Activated CD8-positive, alpha-beta memory T cell treated with anti-CD3 and anti-CD28 coated beads, Interleukin-2, amount 50 U/mL, for 24 hours (primary cell): ENCODE measurements around the gene NDFIP1.

Source experiments
- DNase-seq: peaks from one replicate; pipeline ENCODE4 v3.0.0-alpha.2; 2020; ENCODE audit errors: extremely low read depth

The NDFIP1 gene

DNA sequence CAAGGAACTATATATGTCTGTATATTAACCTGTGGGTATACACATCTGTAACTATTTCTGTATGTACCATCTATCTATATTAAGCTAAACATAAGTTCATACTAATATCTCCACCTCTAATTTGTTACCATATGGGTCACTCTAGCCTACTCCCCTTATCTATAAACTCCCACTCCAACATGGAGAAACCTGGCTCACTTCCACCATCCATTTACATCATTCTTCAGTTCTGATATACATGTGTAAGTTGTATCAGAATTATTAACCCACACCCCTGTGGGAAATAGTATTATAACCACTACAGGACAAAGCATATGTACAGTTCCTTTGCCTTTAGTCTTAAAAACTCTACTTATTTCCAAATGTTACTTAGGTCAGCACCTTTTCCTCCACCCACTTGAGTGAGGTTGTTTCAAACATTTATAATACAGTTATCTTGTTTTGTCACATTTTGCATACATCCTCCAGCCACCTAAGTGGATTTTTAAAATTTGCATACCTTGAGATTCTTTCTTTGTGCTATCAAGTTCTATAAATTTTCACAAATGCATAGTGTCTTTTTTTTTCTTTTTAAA, 10.6 kb downstream of the NDFIP1 start:
- no peak for DNase-seq

DNA sequence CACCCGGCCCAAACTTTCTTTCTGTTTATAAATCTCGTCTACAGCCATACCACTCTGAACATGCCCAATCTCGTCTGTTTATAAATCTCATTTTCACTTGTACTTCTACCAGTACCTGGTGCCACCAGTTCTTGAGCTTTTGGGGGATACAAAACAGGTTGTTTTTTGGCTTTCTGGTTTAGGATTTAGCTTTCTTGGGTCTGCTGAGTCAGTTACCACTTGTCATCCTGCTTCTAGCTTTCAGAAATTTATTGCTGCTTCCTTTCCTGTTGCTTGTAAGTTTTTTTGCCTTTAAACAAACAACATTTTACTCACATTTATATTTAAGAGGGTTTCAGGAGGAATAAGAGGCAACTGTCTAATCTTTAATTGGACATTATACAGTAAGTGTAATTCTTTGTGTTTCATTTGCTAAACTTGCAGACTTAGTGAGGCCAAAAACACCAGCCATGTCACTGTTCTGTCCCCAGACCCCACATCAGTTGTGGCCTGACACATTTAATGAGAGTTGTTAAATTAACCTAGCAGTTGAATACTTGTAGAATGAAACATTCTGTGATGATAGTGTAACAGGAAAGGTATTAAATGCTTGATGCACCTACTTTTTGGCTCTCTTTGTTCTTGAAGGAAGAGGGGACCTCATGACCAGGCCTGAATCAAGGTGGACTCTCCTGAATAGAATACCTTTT, 11.8 kb downstream of the NDFIP1 start:
- no peak for DNase-seq

DNA sequence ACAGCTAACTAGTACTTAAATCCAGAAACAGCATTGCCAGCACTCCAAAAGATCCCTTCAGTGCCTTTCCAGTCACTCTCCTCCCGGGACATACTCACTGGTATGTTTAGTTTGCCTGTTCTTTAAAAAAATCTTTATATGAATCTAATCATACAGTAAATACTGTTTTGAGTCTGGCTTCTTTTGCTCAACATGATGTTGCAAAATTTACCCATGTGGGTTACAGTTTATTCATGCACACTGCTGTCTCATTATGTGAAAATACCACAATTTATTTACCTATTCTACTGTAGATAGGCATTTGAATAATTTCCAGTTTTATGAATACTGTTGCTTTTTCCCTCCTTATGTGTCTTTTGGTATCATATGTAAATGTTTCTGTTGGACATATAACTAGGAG, 13.5 kb downstream of the NDFIP1 start:
- DNase-seq, result no peak

- no peak for DNase-seq
Observed at GRCh38 chr5:142125378-142125777, 16.8 kb downstream of the NDFIP1 start.

DNA sequence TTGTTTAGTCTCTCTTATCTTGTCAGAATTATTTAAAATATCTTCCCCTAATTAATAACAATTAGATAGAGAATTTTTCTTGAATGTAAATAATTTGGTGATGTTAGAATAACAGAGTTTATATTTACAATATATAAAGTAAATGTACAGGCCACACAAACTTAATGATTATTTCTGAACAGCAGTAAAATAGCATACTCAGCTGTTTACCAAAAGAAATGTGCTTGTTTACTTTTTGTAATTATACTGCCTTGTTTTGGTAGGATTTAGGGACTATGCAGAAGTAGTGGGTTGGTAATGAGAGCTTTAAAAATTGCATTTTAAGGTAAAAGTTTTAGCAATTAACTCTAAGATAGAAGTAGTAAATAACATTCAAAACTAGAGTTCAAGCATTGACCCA, 17.4 kb downstream of the NDFIP1 start:
- no peak for DNase-seq

GRCh38 chr5:142128675-142129208, 20.2 kb downstream of the NDFIP1 start:
- DNase-seq, result no peak

DNA sequence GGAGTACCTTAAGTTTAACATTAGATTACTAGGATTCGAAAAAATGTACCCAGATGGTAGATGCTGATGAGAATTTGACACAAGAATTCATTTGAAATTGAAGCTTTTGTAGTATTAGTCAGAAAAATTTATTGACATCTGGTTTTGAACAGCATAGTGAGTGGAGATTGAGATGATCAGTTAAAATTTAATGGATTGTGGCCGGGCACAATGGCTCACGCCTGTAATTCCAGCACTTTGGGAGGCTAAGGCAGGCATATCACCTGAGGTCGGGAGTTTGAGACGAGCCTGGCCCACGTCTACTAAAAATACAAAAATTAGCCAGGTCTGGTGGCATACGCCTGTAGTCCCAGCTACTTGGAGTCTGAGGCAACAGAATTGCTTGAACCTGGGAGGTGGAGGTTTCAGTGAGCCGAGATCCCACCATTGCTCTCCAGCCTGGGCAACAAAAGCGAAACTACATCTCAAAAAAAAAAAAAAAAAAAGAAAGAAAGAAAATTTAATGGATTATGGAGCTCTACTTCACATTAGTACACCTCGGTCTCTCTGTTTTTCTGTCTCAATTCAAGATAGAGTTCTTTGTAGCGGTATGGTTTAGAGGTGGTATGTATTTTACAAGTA, 21.0 kb downstream of the NDFIP1 start:
- no peak for DNase-seq

DNA sequence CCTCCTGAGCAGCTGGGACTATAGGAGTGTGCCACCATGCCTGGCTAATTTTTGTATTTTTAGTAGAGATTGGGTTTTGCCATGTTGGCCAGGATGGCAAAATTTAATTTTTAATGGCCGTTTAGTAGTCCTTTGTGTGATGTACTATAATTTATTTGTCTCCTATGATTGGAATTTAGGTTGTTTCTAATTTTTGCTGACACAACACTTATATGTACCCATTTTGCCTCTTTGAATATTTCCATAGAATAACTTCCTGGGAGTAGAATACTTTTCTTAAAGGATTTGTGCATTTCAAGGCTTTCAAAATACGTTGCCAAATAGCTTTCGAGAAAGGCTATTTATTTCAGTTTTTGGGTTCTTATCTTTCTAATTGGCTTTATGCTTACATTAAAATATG, 22.8 kb downstream of the NDFIP1 start:
- no peak for DNase-seq

- no peak for DNase-seq
Observed at GRCh38 chr5:142132916-142133315, 24.3 kb downstream of the NDFIP1 start.

DNA sequence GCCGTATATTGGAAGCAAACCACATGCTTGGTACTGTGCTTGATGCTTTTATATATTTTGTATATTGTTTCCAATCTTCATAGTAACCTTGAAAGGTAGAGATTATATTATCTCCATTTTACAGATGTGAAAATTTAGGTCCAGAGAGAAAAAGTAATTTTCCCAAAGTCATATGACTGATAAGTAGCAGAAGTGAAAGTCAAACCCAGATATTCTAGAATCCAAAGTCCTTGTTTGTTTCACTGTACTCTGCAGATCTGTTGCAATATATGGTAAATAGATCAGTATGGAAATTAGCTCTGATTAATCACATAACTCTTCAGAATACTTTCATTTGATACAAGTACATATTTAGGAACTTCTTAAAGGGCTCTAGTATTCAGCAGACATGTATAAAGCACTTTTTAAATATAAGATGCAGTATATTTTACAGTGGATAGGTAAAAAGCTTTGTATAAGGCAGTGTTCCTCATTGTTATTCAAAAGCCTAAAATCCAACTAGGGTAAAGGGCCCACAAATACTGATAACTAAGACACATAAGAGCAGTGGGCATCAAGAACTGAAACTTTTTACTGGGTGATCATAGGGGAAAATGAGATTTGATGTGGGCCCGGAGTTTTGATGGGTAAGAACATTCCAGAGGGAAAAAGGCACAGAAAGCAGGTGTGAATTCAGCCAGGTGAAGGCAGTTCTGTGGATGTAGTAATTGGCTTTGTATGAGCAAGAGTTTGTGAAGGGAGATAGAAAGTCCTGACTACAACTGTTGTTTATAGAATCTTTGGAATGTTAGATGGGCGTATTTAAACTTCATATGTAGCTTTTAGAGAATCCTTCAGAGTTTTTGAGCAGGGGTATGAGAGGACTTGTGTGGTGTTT, 25.0 kb downstream of the NDFIP1 start:
- DNase-seq, result no peak

DNA sequence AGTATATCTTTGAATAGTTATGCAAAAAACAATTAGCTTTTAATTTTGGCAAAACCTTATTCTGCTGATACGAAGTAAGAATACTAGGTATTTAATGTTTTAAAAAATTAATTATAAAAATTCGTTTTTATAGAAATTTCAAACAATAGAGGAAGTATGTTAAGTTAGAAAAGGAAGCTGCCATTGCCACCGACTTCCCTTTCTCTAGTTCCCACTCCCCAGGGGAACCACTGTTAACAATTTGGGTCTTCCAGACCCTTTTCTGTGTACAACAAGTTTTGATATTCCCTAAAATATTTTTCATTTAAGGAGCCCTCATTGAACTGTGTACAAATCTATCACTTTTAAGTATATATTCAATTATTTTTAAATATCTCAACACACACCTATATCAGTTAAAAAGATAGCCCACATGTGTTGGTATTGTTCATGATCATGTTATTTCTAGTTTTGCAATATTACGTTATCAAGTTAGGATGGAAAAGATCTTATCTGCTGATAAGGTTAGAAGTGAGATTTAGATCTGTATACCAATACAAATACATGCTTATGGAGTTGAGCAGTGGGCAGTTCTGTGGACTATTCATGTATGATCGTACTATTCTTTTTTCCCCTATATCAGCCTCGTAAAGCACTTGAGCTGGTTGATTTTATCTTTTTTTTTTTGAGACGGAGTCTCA, 25.9 kb downstream of the NDFIP1 start:
- DNase-seq, result no peak

- no peak for DNase-seq
Observed at GRCh38 chr5:142141463-142141862, 32.9 kb downstream of the NDFIP1 start.

- no peak for DNase-seq
Observed at GRCh38 chr5:142143878-142144277, 35.3 kb downstream of the NDFIP1 start.

DNA sequence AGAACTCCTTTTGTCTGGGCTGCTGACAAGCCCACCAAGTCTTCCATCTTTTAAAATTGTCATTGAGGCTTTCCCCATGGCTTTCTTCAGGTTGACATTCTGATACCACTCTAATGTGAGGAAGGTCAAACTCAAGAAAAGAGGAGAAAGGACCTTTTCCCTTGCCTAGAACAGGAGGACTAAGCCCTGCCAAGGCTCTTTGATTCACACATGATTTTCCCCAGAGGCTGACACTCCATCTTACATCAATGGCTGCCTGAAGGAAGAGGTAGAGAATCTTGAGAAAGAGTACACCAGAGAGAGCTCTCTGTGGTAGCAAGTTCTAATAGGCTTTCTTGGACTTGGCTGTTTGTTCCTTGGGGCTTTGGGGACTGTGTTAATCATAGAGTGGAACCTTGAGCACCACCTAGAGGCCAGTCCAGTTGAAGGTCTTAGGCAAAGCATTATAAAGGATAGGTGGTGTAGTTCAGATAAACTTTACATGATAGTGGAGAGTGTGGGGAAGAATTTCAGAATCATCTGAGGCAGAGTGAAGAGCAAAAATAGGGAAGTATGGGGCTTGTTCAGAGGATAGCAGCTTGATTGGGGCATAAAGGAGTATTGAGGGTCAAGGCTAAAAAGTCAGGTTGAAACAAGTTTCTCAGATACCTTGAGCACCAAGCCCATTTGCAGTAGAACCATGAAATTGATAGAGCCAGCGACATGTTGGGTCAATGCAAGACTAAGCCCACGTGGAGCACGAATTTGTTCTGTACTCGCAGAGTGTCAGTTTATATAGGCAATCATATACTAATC, 36.7 kb downstream of the NDFIP1 start:
- DNase-seq, result peak; percentile 23

- DNase-seq, result no peak
Observed at GRCh38 chr5:142149363-142149762, 40.8 kb downstream of the NDFIP1 start.

GRCh38 chr5:142150431-142150830, 41.9 kb downstream of the NDFIP1 start:
- DNase-seq, result no peak

DNA sequence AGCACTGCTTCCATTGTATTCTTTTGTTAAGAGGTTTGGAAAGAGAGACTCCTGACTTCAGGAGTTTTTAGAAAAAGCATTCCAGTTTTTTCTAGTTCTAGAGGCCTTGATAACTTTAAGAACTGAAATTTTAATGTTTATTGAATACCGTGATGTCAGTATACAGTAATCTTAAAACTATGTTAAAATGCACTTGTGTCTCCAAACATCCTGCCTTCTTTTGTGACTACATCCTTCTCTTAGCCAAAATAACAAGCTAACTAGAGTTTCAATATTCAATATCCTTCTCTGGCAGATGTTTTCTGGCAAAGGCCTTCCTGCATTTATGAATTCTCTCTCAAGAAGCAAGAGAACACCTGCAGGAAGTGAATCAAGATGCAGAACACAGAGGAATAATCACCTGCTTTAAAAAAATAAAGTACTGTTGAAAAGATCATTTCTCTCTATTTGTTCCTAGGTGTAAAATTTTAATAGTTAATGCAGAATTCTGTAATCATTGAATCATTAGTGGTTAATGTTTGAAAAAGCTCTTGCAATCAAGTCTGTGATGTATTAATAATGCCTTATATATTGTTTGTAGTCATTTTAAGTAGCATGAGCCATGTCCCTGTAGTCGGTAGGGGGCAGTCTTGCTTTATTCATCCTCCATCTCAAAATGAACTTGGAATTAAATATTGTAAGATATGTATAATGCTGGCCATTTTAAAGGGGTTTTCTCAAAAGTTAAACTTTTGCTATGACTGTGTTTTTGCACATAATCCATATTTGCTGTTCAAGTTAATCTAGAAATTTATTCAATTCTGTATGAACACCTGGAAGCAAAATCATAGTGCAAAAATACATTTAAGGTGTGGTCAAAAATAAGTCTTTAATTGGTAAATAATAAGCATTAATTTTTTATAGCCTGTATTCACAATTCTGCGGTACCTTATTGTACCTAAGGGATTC, 43.1 kb downstream of the NDFIP1 start:
- DNase-seq, result peak; percentile 20

DNA sequence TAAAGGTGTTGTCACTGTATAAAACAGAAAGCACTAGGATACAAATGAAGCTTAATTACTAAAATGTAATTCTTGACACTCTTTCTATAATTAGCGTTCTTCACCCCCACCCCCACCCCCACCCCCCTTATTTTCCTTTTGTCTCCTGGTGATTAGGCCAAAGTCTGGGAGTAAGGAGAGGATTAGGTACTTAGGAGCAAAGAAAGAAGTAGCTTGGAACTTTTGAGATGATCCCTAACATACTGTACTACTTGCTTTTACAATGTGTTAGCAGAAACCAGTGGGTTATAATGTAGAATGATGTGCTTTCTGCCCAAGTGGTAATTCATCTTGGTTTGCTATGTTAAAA, 43.8 kb downstream of the NDFIP1 start:
- no peak for DNase-seq

GRCh38 chr5:142153674-142154448, 45.3 kb downstream of the NDFIP1 start:
- no peak for DNase-seq
